A549 (cell line): Measurements from ENCODE around the gene HARBI1. TPM values are rescaled to one million over a fixed set of nuclear protein-coding genes. Genes with fewer than 3 reads are reported as not detected.

Source experiments
- ATAC-seq, 2 experiments: fragments of 200-7000 bp in 1 of 2; fragments of >200 bp in 1 of 2; cut with Nextera tagmentation in 1 of 2; cut with Tn5 transposase in 1 of 2; 3 replicates each; pipeline versions ENCODE4 v1.8.0 to v1.9.1; 2018 to 2020; ENCODE audit warnings: mild to moderate bottlenecking in 1 of 2, moderate library complexity in 1 of 2
- CTCF ChIA-PET: fragments of 300-600 bp; sonication (Branson Sonifier 250); formaldehyde crosslinking; extraction: SDS; loops from one replicate; lab custom pipeline; 2021; ENCODE audit warnings: antibody characterized with exemption, inconsistent platforms; lab: Yijun Ruan, JAX
- POLR2A ChIA-PET: fragments of 350-600 bp; formaldehyde crosslinking; extraction: SDS; loops from one replicate; lab custom pipeline; 2021; ENCODE audit warnings: antibody characterized with exemption, inconsistent platforms; lab: Yijun Ruan, JAX
- DNase-seq, 2 experiments: peaks; one replicate each; pipeline versions ENCODE4 v3.0.0 to v3.0.0-alpha.2; 2011 to 2016; ENCODE audit warnings: low read depth in 1 of 2, low spot score in 1 of 2
- FAIRE-seq: peaks from 2 replicates; lab custom pipeline; 2011; peaks lifted over from hg19 to GRCh38; lab: Jason Lieb, UNC
- H3K27ac ChIP-seq, 2 experiments: fragments of >200 bp; sonication (Bioruptor Twin); formaldehyde crosslinking; 3 replicates each; pipeline ENCODE4 v1.5.1; 2016 to 2017
- H3K4me1 ChIP-seq: fragments of >200 bp; sonication (Bioruptor Twin); formaldehyde crosslinking; 3 replicates; pipeline ENCODE4 v1.6.1; 2016
- H3K4me2 ChIP-seq: fragments of >200 bp; sonication (Bioruptor Twin); formaldehyde crosslinking; 3 replicates; pipeline ENCODE4 v1.6.1; 2016
- H3K4me3 ChIP-seq: fragments of >200 bp; sonication (Bioruptor Twin); formaldehyde crosslinking; 3 replicates; pipeline ENCODE4 v1.5.1; 2016
- H3K9me3 ChIP-seq: fragments of >200 bp; sonication (Bioruptor Twin); formaldehyde crosslinking; 3 replicates; pipeline ENCODE4 v1.6.1; 2016
- BHLHE40 ChIP-seq: IDR thresholded peaks from 2 replicates; pipeline ENCODE4 v1.6.1; 2012; ENCODE audit warnings: low read depth, low read length, inconsistent platforms
- CBX2 ChIP-seq: fragments of 200-600 bp; sonication (generic); IDR thresholded peaks from 2 replicates; pipeline ENCODE4 v1.6.1; 2016; ENCODE audit warnings: low read depth, mild to moderate bottlenecking, borderline replicate concordance
- CEBPB ChIP-seq, 2 experiments: fragments of >200 bp in 1 of 2; sonication (Bioruptor Twin) in 1 of 2; formaldehyde crosslinking in 1 of 2; IDR thresholded peaks; 2 replicates each; pipeline ENCODE4 v1.6.1; 2012 to 2016
- CHD4 ChIP-seq: fragments of 200-600 bp; sonication (generic); IDR thresholded peaks from 2 replicates; pipeline ENCODE4 v1.6.1; 2016; ENCODE audit warnings: antibody characterized with exemption, mild to moderate bottlenecking, borderline replicate concordance
- EP300 ChIP-seq, 2 experiments: fragments of >200 bp; sonication (Bioruptor Twin); formaldehyde crosslinking; IDR thresholded peaks; 2 replicates in 1 of 2; 3 replicates in 1 of 2; pipeline ENCODE4 v1.6.1; 2016 to 2017
- HOXB13 ChIP-seq: fragments of 250-450 bp; sonication (Bioruptor Pico); IDR thresholded peaks from 2 replicates; pipeline ENCODE4 v1.5.0; 2020; ENCODE audit warnings: low read depth, mild to moderate bottlenecking, moderate library complexity
- JUN ChIP-seq, 2 experiments: fragments of >200 bp; sonication (Bioruptor Twin); formaldehyde crosslinking; IDR thresholded peaks; 2 replicates in 1 of 2; 3 replicates in 1 of 2; pipeline ENCODE4 v1.6.1; 2016 to 2017
- KDM5A ChIP-seq: fragments of 200-600 bp; sonication (generic); IDR thresholded peaks from 2 replicates; pipeline ENCODE4 v1.6.1; 2016; ENCODE audit warnings: antibody characterized with exemption, mild to moderate bottlenecking
- MYC ChIP-seq: IDR thresholded peaks from 2 replicates; pipeline ENCODE4 v1.6.1; 2012; ENCODE audit warnings: mild to moderate bottlenecking, inconsistent platforms, low read length, improper control_type of control experiment, borderline replicate concordance
- NPAS2 ChIP-seq: fragments of 250-450 bp; sonication (Bioruptor Pico); IDR thresholded peaks from 2 replicates; pipeline ENCODE4 v1.8.0; 2022; ENCODE audit warnings: mild to moderate bottlenecking, moderate library complexity, borderline replicate concordance
- PHF8 ChIP-seq: fragments of 200-600 bp; sonication (generic); IDR thresholded peaks from 2 replicates; pipeline ENCODE4 v1.6.1; 2016; ENCODE audit warnings: low read depth, mild to moderate bottlenecking, antibody characterized with exemption, moderate library complexity, borderline replicate concordance
- POLR2AphosphoS2 ChIP-seq: conservative IDR thresholded peaks from 2 replicates; pipeline ENCODE4 v1.6.1; 2012; ENCODE audit warnings: low read length, improper control_type of control experiment, inconsistent platforms
- RAD21 ChIP-seq, 2 experiments: fragments of >200 bp in 1 of 2; sonication (Bioruptor Twin) in 1 of 2; formaldehyde crosslinking in 1 of 2; IDR thresholded peaks in 1 of 2; conservative IDR thresholded peaks in 1 of 2; 2 replicates in 1 of 2; 3 replicates in 1 of 2; pipeline ENCODE4 v1.6.1; 2012 to 2018; ENCODE audit warnings: inconsistent platforms in 1 of 2
- REST ChIP-seq: fragments of 200-600 bp; sonication (generic); IDR thresholded peaks from 2 replicates; pipeline ENCODE4 v1.6.1; 2016; ENCODE audit warnings: antibody characterized with exemption, mild to moderate bottlenecking, moderate library complexity
- ZNF302 ChIP-seq: fragments of 250-450 bp; sonication (Bioruptor Pico); IDR thresholded peaks from 2 replicates; pipeline ENCODE4 v1.9.0; 2021; ENCODE audit warnings: inconsistent platforms, mild to moderate bottlenecking, moderate library complexity
- WGBS: methylation state at CpG from one replicate; pipeline ENCODE4 v1.1.6; 2017; ENCODE audit errors: missing lambda C conversion rate; 5-methylcytosine and 5-hydroxymethylcytosine counted together
- polyA plus RNA-seq, 4 experiments: library from polyadenylated mRNA; depleted of rRNA in 3 of 4; stranded (reverse); fragments of >200 nt; fragmentation: RNase III in 1 of 4; extraction: RNeasy Plus Mini Kit Qiagen cat#74134 plus additional on column Dnase treatment in 1 of 4; gene quantifications; 2 replicates in 3 of 4; 3 replicates in 1 of 4; pipeline ENCODE4 v1.2.3, GENCODE V29; 2011 to 2017
- TF ChIP-seq, protein P1 (sequence below): fragments of >200 bp; sonication (Bioruptor Twin); formaldehyde crosslinking; IDR thresholded peaks from 3 replicates; pipeline ENCODE4 v1.6.1; 2016
- TF ChIP-seq, protein P2 (sequence below): fragments of >200 bp; sonication (Bioruptor Twin); formaldehyde crosslinking; IDR thresholded peaks from 2 replicates; pipeline ENCODE4 v1.6.1; 2016

HARBI1 gene
- polyA plus RNA-seq, 2 of the 4 experiments (the other 2 are of a cell fraction) = 5.6 to 5.7 TPM

- H3K4me2 ChIP-seq = peak overlapping the region; percentile 82
- TF ChIP-seq REST (no peak), PHF8 (no peak), JUN (IDR thresholded peaks at IDR 0.05) (no peak), KDM5A (no peak), HOXB13 (CRISPR knock-in tag) (no peak), RAD21 (conservative IDR thresholded peaks at IDR 0.05 in 1 of 2, IDR thresholded peaks at IDR 0.05 in 1 of 2) (no peak), CEBPB (IDR thresholded peaks at IDR 0.05) (no peak), MYC (no peak), BHLHE40 (no peak)
- TF ChIP-seq, protein P1, sequence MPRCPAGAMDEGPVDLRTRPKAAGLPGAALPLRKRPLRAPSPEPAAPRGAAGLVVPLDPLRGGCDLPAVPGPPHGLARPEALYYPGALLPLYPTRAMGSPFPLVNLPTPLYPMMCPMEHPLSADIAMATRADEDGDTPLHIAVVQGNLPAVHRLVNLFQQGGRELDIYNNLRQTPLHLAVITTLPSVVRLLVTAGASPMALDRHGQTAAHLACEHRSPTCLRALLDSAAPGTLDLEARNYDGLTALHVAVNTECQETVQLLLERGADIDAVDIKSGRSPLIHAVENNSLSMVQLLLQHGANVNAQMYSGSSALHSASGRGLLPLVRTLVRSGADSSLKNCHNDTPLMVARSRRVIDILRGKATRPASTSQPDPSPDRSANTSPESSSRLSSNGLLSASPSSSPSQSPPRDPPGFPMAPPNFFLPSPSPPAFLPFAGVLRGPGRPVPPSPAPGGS = no peak
- CTCF ChIA-PET = interaction anchor here (0.9 to 3.9 kb wide), 7 partner anchors 10 to 226 kb away, joined by 3 to 23 read pairs (median 4); no protein-coding TSS in a partner anchor
- DNase-seq (no peak), FAIRE-seq (no peak), ATAC-seq (no peak)
- no peaks in the 10 kb centered on the region for H3K9me3 ChIP-seq
- POLR2A ChIA-PET = interaction anchor here (1.2 kb wide), 1 partner anchor 22 kb away, joined by 3 read pairs; the partner anchor contains the start of gene AMBRA1
- 85% methylated on average over 7 of the region's 7 CpGs for WGBS
- peaks cover 24% of the 10 kb centered on the region; the same call in 2 of the 3 replicates for H3K4me1 ChIP-seq
- no peak overlapping the region for H3K27ac ChIP-seq
- no peak overlapping the region for H3K4me3 ChIP-seq
Measured at GRCh38 chr11:46615756-46616155, 1.3 kb downstream of the HARBI1 start.

GRCh38 chr11:46612326-46612725 lies 4.7 kb downstream of the HARBI1 start:
- no peak overlapping the region for H3K4me3 ChIP-seq
- 73% methylated on average over 2 of the region's 2 CpGs for WGBS
- CTCF ChIA-PET = interaction anchor here (0.6 to 2.3 kb wide), 6 partner anchors 16 to 122 kb away, joined by 3 to 7 read pairs (median 3); no protein-coding TSS in a partner anchor
- DNase-seq (no peak), ATAC-seq (no peak), FAIRE-seq (no peak)
- H3K4me1 ChIP-seq = peaks cover 15% of the 10 kb centered on the region; the same call in 1 of the 3 replicates
- POLR2A ChIA-PET = interaction anchor here (0.7 to 1.4 kb wide), 3 partner anchors 12 to 18 kb away, joined by 3 to 4 read pairs (median 3); partner anchors contain the start of gene AMBRA1
- no peak overlapping the region for H3K4me2 ChIP-seq
- no peak for TF ChIP-seq CHD4
- no peak for TF ChIP-seq EP300 (IDR thresholded peaks at IDR 0.05)
- no peak for TF ChIP-seq ZNF302 (CRISPR knock-in tag)
- TF ChIP-seq MYC = no peak
- TF ChIP-seq NPAS2 (CRISPR knock-in tag) = no peak
- TF ChIP-seq, protein P2, sequence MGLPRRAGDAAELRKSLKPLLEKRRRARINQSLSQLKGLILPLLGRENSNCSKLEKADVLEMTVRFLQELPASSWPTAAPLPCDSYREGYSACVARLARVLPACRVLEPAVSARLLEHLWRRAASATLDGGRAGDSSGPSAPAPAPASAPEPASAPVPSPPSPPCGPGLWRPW = no peak
- TF ChIP-seq CBX2 = no peak
- TF ChIP-seq POLR2AphosphoS2 = no peak
- no peaks in the 10 kb centered on the region for H3K9me3 ChIP-seq
- no peak overlapping the region for H3K27ac ChIP-seq
